ENCODE data around the gene BRCA2. TPM values are rescaled to one million over a fixed set of nuclear protein-coding genes. Genes with fewer than 3 reads are reported as not detected.
A peak's percentile ranks its signal among the peaks of the same experiment; 100 is the strongest.
"Not testable (repeated sequence)": the region's sequence is repeated elsewhere in the genome, so short reads cannot be mapped to it uniquely, and the experiment has no call there.

The BRCA2 gene
- total and polyA plus RNA-seq, 9 of the 15 experiments (the other 6 are each of a cell fraction or from before 2014, with no cell fraction given): 4.1 to 17.3 (median 5.8) TPM

- H3K9ac ChIP-seq (ENCODE audit: insufficient read depth in 1 of 2, low read depth in 2 of 2, low read length in 2 of 2); H3K79me2 ChIP-seq (ENCODE audit: control insufficient read depth, insufficient read depth, low read length); H3K9me1 ChIP-seq (ENCODE audit: control insufficient read depth, insufficient read depth, low read length); H3K27me3 ChIP-seq (ENCODE audit: control insufficient read depth in 2 of 2, insufficient read depth in 2 of 2, low read length in 2 of 2); H3K9me3 ChIP-seq (replicated peaks; ENCODE audit: control insufficient read depth, insufficient read depth, low read depth, low read length); CTCF ChIA-PET (ENCODE audit: low intra/inter-chr PET ratio); H3K4me3 ChIP-seq; intact Hi-C loops (cut with micrococcal nuclease); H3K4me2 ChIP-seq (ENCODE audit: insufficient read depth, low read length); FAIRE-seq; H2AFZ ChIP-seq (ENCODE audit: low read depth, low read length); H4K20me1 ChIP-seq (replicated peaks; ENCODE audit: control insufficient read depth, insufficient read depth, low read length); ATAC-seq; H3K4me1 ChIP-seq (replicated peaks in 1 of 2; ENCODE audit: control insufficient read depth in 2 of 2, insufficient read depth in 2 of 2, low read length in 2 of 2); BruUV-seq (replicated peaks); DNase-seq (ENCODE audit: extremely low read depth in 1 of 4, low spot score in 3 of 4); H3K27ac ChIP-seq (ENCODE audit: extremely low read depth, low read depth, low read length); in situ Hi-C loops (cut with MboI): not testable (repeated sequence)
- WGBS (ENCODE audit: insufficient coverage, low coverage, missing lambda C conversion rate): 95% methylated on average over 11 of the region's 15 CpGs
- peaks cover 27% of the 10 kb centered on the region for H3K36me3 ChIP-seq (ENCODE audit: control insufficient read depth, insufficient read depth, low read length)
- POLR2A ChIA-PET: interaction anchor here (0.6 kb wide), 2 partner anchors 12 to 307 kb away, joined by 3 to 5 read pairs; no protein-coding TSS in a partner anchor
- peak; percentile 47 for TF ChIP-seq NFYB (IDR thresholded peaks at IDR 0.05; ENCODE audit: extremely low read depth, insufficient read length)
Measured at GRCh38 chr13:32350839-32351441, 35.6 kb downstream of the BRCA2 start.

DNA sequence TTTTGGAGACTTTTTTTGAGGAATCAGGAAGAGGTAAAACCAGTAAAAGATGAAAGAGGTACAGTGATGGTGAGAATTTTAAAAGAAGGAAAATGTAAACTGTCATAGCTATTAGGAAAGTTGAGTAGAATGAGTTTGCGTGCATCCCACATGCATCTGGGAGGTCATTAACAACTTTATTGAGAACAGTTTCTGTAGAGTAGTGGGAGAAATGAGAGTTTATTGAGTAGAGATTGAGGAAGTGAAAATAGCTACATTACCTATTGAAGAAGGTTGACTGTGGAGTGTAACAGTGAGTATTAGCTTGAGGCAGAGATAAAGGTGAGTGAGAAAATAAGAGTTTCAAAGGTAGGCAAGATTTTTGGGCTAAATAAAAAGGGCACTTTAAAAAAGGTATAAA is 38.7 kb downstream of the BRCA2 start:
- in situ Hi-C loops (cut with MboI): no loop called here
- no TSS peak for BruUV-seq (replicated peaks)
- Histone ChIP-seq H3K9me3 (replicated peaks; ENCODE audit: control insufficient read depth, insufficient read depth, low read depth, low read length) (no peaks in the 10 kb centered on the region), H3K4me3 (no peak overlapping the region), H3K9ac (ENCODE audit: insufficient read depth in 1 of 2, low read depth in 2 of 2, low read length in 2 of 2) (no peak overlapping the region), H3K4me1 (replicated peaks in 1 of 2; ENCODE audit: control insufficient read depth in 2 of 2, insufficient read depth in 2 of 2, low read length in 2 of 2) (no peaks in the 10 kb centered on the region), H3K79me2 (ENCODE audit: control insufficient read depth, insufficient read depth, low read length) (no peaks in the 10 kb centered on the region), H3K27me3 (ENCODE audit: control insufficient read depth in 2 of 2, insufficient read depth in 2 of 2, low read length in 2 of 2) (no peaks in the 10 kb centered on the region), H3K27ac (ENCODE audit: extremely low read depth, low read depth, low read length) (no peak overlapping the region), H3K36me3 (ENCODE audit: control insufficient read depth, insufficient read depth, low read length) (peaks cover 25% of the 10 kb centered on the region), H3K4me2 (ENCODE audit: insufficient read depth, low read length) (no peak overlapping the region), H3K9me1 (ENCODE audit: control insufficient read depth, insufficient read depth, low read length) (no peaks in the 10 kb centered on the region), H2AFZ (ENCODE audit: low read depth, low read length) (no peak overlapping the region), H4K20me1 (replicated peaks; ENCODE audit: control insufficient read depth, insufficient read depth, low read length) (no peaks in the 10 kb centered on the region)
- no peak for DNase-seq (ENCODE audit: extremely low read depth in 1 of 4, low spot score in 3 of 4)
- CTCF ChIA-PET (ENCODE audit: low intra/inter-chr PET ratio): no interaction called here
- POLR2A ChIA-PET: no interaction called here
- no peak for FAIRE-seq
- no peak for TF ChIP-seq ETS2 (tag; IDR thresholded peaks at IDR 0.05; ENCODE audit: borderline replicate concordance, poor library complexity, severe bottlenecking)
- no peak for TF ChIP-seq U2AF1 (optimal IDR thresholded peaks at IDR 0.05; ENCODE audit: low read depth, low read length)
- TF ChIP-seq, protein P1, sequence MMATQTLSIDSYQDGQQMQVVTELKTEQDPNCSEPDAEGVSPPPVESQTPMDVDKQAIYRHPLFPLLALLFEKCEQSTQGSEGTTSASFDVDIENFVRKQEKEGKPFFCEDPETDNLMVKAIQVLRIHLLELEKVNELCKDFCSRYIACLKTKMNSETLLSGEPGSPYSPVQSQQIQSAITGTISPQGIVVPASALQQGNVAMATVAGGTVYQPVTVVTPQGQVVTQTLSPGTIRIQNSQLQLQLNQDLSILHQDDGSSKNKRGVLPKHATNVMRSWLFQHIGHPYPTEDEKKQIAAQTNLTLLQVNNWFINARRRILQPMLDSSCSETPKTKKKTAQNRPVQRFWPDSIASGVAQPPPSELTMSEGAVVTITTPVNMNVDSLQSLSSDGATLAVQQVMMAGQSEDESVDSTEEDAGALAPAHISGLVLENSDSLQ (IDR thresholded peaks at IDR 0.05): no peak
- TF ChIP-seq CBFB (CRISPR knock-in tag; IDR thresholded peaks at IDR 0.05): no peak
- TF ChIP-seq, protein P2, sequence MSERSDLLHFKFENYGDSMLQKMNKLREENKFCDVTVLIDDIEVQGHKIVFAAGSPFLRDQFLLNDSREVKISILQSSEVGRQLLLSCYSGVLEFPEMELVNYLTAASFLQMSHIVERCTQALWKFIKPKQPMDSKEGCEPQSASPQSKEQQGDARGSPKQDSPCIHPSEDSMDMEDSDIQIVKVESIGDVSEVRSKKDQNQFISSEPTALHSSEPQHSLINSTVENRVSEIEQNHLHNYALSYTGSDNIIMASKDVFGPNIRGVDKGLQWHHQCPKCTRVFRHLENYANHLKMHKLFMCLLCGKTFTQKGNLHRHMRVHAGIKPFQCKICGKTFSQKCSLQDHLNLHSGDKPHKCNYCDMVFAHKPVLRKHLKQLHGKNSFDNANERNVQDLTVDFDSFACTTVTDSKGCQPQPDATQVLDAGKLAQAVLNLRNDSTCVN (CRISPR knock-in tag; IDR thresholded peaks at IDR 0.05): no peak
- TF ChIP-seq L3MBTL2 (IDR thresholded peaks at IDR 0.05): no peak
- no peak for TF ChIP-seq SAFB (IDR thresholded peaks at IDR 0.05; ENCODE audit: borderline replicate concordance, low read depth, low read length)
- TF ChIP-seq ESRRA (IDR thresholded peaks at IDR 0.05; ENCODE audit: borderline replicate concordance, low read depth): no peak
- TF ChIP-seq ZNF76 (CRISPR knock-in tag; IDR thresholded peaks at IDR 0.05; ENCODE audit: borderline replicate concordance): no peak
- TF ChIP-seq HBP1 (CRISPR knock-in tag; IDR thresholded peaks at IDR 0.05): no peak
- intact Hi-C loops (cut with micrococcal nuclease): no loop called here
- 100% methylated on average over 1 of the region's 1 CpG for WGBS (ENCODE audit: insufficient coverage, low coverage, missing lambda C conversion rate)
- no peak for ATAC-seq
